ENCODE data around the gene EEF1G. TPM values are rescaled to one million over a fixed set of nuclear protein-coding genes. Genes with fewer than 3 reads are reported as not detected.

Gene EEF1G
- total and polyA plus RNA-seq, 9 of the 15 experiments (the other 6 are each of a cell fraction or from before 2014, with no cell fraction given) = 985 to 2,349 (median 2,035) TPM

GRCh38 chr11:62593434-62594044 is 19.8 kb upstream of the EEF1G start (continued):
- TF ChIP-seq JUND (IDR thresholded peaks at IDR 0.05; ENCODE audit: borderline replicate concordance, low read depth, low read length) (peak; percentile 53), JUND (tag; IDR thresholded peaks at IDR 0.05; ENCODE audit: borderline replicate concordance, low read depth, low read length) (no peak), ZNF347 (CRISPR knock-in tag; IDR thresholded peaks at IDR 0.05; ENCODE audit: low read depth) (no peak), TBL1XR1 (IDR thresholded peaks at IDR 0.05; ENCODE audit: low read length in 2 of 2) (no peak), NONO (IDR thresholded peaks at IDR 0.05; ENCODE audit: low read depth in 2 of 2, low read length in 1 of 2) (no peak), ZNF134 (CRISPR knock-in tag; conservative IDR thresholded peaks at IDR 0.05) (no peak), SPI1 (IDR thresholded peaks at IDR 0.05; ENCODE audit: borderline replicate concordance, low read depth, low read length) (peak; percentile 50; the same call in 1 of the 2 replicates), CREM (IDR thresholded peaks at IDR 0.05; ENCODE audit: low read depth) (peak; percentile 60; the same call in 1 of the 2 replicates), ZC3H8 (IDR thresholded peaks at IDR 0.05) (no peak), ZNF830 (CRISPR knock-in tag; IDR thresholded peaks at IDR 0.05) (no peak), ATF4 (CRISPR knock-in tag; IDR thresholded peaks at IDR 0.05) (no peak), RBM34 (IDR thresholded peaks at IDR 0.05; ENCODE audit: borderline replicate concordance, insufficient read depth, low read length) (no peak), RNF2 (IDR thresholded peaks at IDR 0.05) (no peak), E2F3 (CRISPR knock-in tag; IDR thresholded peaks at IDR 0.05) (no peak), CREBBP (IDR thresholded peaks at IDR 0.05; ENCODE audit: low read depth, low read length) (no peak), POLR2G (IDR thresholded peaks at IDR 0.05; ENCODE audit: low read depth, low read length) (peak; percentile 30; the same call in 1 of the 2 replicates), EP400 (IDR thresholded peaks at IDR 0.05) (peak; percentile 24; the same call in 1 of the 2 replicates), BRD9 (IDR thresholded peaks at IDR 0.05; ENCODE audit: low read depth, partially characterized antibody) (no peak), ZNF212 (CRISPR knock-in tag; IDR thresholded peaks at IDR 0.05) (no peak), TEAD1 (CRISPR knock-in tag; IDR thresholded peaks at IDR 0.05) (peak in 1 of 2 experiments; percentile 61; a peak in 1 of 4 replicates), PYGO2 (tag; IDR thresholded peaks at IDR 0.05) (no peak)
- TF ChIP-seq, protein P1, sequence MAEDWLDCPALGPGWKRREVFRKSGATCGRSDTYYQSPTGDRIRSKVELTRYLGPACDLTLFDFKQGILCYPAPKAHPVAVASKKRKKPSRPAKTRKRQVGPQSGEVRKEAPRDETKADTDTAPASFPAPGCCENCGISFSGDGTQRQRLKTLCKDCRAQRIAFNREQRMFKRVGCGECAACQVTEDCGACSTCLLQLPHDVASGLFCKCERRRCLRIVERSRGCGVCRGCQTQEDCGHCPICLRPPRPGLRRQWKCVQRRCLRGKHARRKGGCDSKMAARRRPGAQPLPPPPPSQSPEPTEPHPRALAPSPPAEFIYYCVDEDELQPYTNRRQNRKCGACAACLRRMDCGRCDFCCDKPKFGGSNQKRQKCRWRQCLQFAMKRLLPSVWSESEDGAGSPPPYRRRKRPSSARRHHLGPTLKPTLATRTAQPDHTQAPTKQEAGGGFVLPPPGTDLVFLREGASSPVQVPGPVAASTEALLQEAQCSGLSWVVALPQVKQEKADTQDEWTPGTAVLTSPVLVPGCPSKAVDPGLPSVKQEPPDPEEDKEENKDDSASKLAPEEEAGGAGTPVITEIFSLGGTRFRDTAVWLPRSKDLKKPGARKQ (CRISPR knock-in tag; IDR thresholded peaks at IDR 0.05) = no peak
- TF ChIP-seq, protein P2, sequence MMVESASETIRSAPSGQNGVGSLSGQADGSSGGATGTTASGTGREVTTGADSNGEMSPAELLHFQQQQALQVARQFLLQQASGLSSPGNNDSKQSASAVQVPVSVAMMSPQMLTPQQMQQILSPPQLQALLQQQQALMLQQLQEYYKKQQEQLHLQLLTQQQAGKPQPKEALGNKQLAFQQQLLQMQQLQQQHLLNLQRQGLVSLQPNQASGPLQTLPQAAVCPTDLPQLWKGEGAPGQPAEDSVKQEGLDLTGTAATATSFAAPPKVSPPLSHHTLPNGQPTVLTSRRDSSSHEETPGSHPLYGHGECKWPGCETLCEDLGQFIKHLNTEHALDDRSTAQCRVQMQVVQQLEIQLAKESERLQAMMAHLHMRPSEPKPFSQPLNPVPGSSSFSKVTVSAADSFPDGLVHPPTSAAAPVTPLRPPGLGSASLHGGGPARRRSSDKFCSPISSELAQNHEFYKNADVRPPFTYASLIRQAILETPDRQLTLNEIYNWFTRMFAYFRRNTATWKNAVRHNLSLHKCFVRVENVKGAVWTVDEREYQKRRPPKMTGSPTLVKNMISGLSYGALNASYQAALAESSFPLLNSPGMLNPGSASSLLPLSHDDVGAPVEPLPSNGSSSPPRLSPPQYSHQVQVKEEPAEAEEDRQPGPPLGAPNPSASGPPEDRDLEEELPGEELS (CRISPR knock-in tag; IDR thresholded peaks at IDR 0.05; ENCODE audit: borderline replicate concordance) = no peak
- TF ChIP-seq, protein P3, sequence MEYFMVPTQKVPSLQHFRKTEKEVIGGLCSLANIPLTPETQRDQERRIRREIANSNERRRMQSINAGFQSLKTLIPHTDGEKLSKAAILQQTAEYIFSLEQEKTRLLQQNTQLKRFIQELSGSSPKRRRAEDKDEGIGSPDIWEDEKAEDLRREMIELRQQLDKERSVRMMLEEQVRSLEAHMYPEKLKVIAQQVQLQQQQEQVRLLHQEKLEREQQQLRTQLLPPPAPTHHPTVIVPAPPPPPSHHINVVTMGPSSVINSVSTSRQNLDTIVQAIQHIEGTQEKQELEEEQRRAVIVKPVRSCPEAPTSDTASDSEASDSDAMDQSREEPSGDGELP (CRISPR knock-in tag; IDR thresholded peaks at IDR 0.05; ENCODE audit: borderline replicate concordance) = peak; percentile 35; the same call in 1 of the 2 replicates

Data from K562 (cell line).